AG09319 (cell line): ENCODE data around the gene ATG4B.

Experiments
- DNase-seq: peaks from one replicate; pipeline ENCODE4 v3.0.0-alpha.2; 2010; ENCODE audit warnings: low read depth; ENCODE audit errors: extremely low read depth
- CTCF ChIP-seq: IDR thresholded peaks from 2 replicates; pipeline ENCODE4 v1.5.1; 2011; ENCODE audit warnings: low read depth, mild to moderate bottlenecking, inconsistent platforms, low read length, moderate library complexity

ATG4B gene

DNA sequence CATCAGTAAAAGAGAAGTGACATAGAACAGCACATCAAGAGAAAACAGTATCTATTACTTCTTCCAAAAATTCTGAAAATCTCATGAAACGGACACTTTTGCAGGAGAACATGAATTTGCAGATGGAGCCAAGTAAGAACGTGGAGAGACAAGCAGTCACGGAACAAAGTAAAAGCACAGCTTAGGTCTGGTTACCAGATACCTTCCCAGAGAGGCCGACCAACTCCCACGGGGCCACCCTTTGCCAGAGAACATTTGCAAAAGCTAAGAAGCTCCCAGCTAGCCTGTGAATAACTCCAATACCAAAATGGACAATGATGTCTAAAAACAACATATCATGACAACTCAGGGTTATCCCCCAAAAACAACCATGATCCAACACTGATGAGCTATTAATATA lies 39.4 kb upstream of the ATG4B start:
- DNase-seq = no peak
- TF ChIP-seq CTCF = no peak

DNA sequence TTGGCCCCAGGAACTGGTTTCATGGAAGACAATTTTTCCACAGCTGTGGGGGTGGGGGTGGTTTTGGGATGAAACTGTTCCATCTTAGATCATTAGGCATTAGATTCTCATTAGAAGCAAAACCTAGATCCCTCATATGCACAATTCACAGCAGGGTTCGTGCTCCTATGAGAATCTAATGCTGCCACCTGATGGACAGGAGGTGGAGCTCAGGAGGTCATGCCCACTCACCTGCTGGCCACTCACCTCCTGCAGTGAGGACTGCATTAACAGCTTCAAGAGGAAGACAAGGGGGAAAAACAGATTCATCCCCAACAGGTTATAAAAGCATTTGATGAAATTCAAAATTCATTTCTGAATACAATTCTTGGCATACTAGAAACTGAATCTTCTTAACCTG lies 39.0 kb upstream of the ATG4B start:
- no peak; the same call in 1 of the 2 replicates for TF ChIP-seq CTCF
- DNase-seq = no peak

DNA sequence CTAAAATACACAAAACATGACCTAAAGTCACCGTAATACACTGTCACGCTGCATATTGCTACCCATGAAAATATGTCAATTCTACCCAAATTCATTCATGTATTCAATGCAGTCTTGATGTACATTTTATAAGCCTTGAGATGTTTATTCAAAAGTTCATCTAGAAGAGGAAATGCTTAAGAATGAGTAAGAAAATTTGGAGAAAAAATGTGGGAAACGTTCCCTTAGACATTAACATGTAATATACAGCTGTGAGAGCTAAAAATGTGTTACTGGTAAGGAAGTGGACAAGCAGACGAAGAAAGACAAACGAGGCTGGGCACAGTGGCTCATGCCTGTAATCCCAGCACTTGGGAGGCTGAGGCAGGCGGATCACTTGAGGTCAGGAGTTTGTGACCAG lies 37.9 kb upstream of the ATG4B start:
- TF ChIP-seq CTCF = no peak
- no peak for DNase-seq

GRCh38 chr2:241601841-241602240 lies 35.7 kb upstream of the ATG4B start:
- no peak for TF ChIP-seq CTCF

GRCh38 chr2:241602720-241603119 lies 34.8 kb upstream of the ATG4B start:
- DNase-seq = no peak
- TF ChIP-seq CTCF = no peak

More at GRCh38 chr2:241601841-241602240, 35.7 kb upstream of the ATG4B start:
- no peak for DNase-seq

GRCh38 chr2:241603686-241604085 lies 33.8 kb upstream of the ATG4B start:
- no peak for TF ChIP-seq CTCF
- no peak for DNase-seq

GRCh38 chr2:241606186-241606585 lies 31.3 kb upstream of the ATG4B start:
- no peak for TF ChIP-seq CTCF

More at GRCh38 chr2:241606186-241606585, 31.3 kb upstream of the ATG4B start:
- DNase-seq = no peak
